COLO829 (cell line): ENCODE results near the gene TEN1.
A peak's percentile ranks its signal among the peaks of the same experiment; 100 is the strongest.

Experiments
- DNase-seq: peaks from one replicate; pipeline ENCODE4 v3.0.0; 2012; ENCODE audit warnings: low spot score

The TEN1 gene

GRCh38 chr17:75979705-75980187 lies 706 bp downstream of the TEN1 start:
- DNase-seq: no peak

GRCh38 chr17:75980188-75981018 lies 1.4 kb downstream of the TEN1 start:
- no peak for DNase-seq

- no peak for DNase-seq
Measured at GRCh38 chr17:75981019-75981615, 2.1 kb downstream of the TEN1 start.

GRCh38 chr17:75983501-75984181 lies 4.6 kb downstream of the TEN1 start:
- DNase-seq: no peak

GRCh38 chr17:75985986-75986385 lies 6.9 kb downstream of the TEN1 start:
- no peak for DNase-seq

- DNase-seq: no peak
Measured at GRCh38 chr17:75987041-75987440, 8.0 kb downstream of the TEN1 start.

GRCh38 chr17:75991396-75991795 lies 12.4 kb downstream of the TEN1 start:
- no peak for DNase-seq

GRCh38 chr17:75994802-75995370 lies 15.8 kb downstream of the TEN1 start:
- no peak for DNase-seq

- no peak for DNase-seq
Measured at GRCh38 chr17:75995385-75995925, 16.4 kb downstream of the TEN1 start.

GRCh38 chr17:75996665-75997590 lies 17.9 kb downstream of the TEN1 start:
- DNase-seq: no peak

GRCh38 chr17:75998327-75998795 lies 19.3 kb downstream of the TEN1 start:
- DNase-seq: no peak

GRCh38 chr17:76000016-76000754 lies 21.1 kb downstream of the TEN1 start:
- peak; percentile 82 for DNase-seq

- DNase-seq: no peak
Measured at GRCh38 chr17:76000755-76001521, 21.9 kb downstream of the TEN1 start, which contains the start of gene CDK3. TSS of gene CDK3 (plus strand) at chr17:76000855. CDS start at chr17:76001426, 571 bp downstream.

GRCh38 chr17:76002100-76002499 lies 23.1 kb downstream of the TEN1 start:
- DNase-seq: no peak

- no peak for DNase-seq
Measured at GRCh38 chr17:76003915-76004314, 24.9 kb downstream of the TEN1 start.

GRCh38 chr17:76004750-76005262 lies 25.8 kb downstream of the TEN1 start:
- no peak for DNase-seq

- DNase-seq: peak; percentile 42
Measured at GRCh38 chr17:76005263-76006149, 26.5 kb downstream of the TEN1 start.
